WTC11 (cell line): Measurements from ENCODE around the gene HMMR. TPM values are rescaled to one million over a fixed set of nuclear protein-coding genes. Genes with fewer than 3 reads are reported as not detected.
A peak's percentile ranks its signal among the peaks of the same experiment; 100 is the strongest.

Source experiments
- ATAC-seq: fragments of 200-7000 bp; cut with Tn5 transposase; 2 replicates; pipeline ENCODE4 v1.10.0; 2021; ENCODE audit warnings: mild to moderate bottlenecking, moderate library complexity
- CTCF ChIA-PET: fragments of 300-600 bp; sonication (Branson Sonifier 250); formaldehyde crosslinking; loops from one replicate; lab custom pipeline; 2021; ENCODE audit warnings: antibody characterized with exemption; lab: Charles Lee
- POLR2A ChIA-PET: fragments of 350-600 bp; sonication (Branson Sonifier 250); formaldehyde crosslinking; loops from one replicate; lab custom pipeline; 2021; ENCODE audit warnings: antibody characterized with exemption; lab: Charles Lee
- DNase-seq: peaks from one replicate; pipeline ENCODE4 v3.0.0; 2021; ENCODE audit warnings: low spot score
- H3K27ac Mint-ChIP-seq: 2 replicates; pipeline ENCODE4 v1.8.0; 2021; ENCODE audit warnings: mixed read lengths
- H3K27me3 Mint-ChIP-seq: 2 replicates; pipeline ENCODE4 v1.8.0; 2021; ENCODE audit warnings: low read depth, mild to moderate bottlenecking, moderate library complexity, mixed read lengths
- H3K36me3 Mint-ChIP-seq: 2 replicates; pipeline ENCODE4 v1.8.0; 2021; ENCODE audit warnings: mixed read lengths
- H3K4me1 Mint-ChIP-seq: 2 replicates; pipeline ENCODE4 v1.8.0; 2022; ENCODE audit warnings: mixed read lengths
- H3K4me3 Mint-ChIP-seq: 2 replicates; pipeline ENCODE4 v1.8.0; 2021; ENCODE audit warnings: mild to moderate bottlenecking, moderate library complexity, mixed read lengths
- H3K9me3 Mint-ChIP-seq: 2 replicates; pipeline ENCODE4 v1.8.0; 2021; ENCODE audit warnings: mixed read lengths
- ARID4B ChIP-seq: sonication (generic); formaldehyde crosslinking; IDR thresholded peaks from 2 replicates; pipeline ENCODE4 v1.8.0; 2023; ENCODE audit warnings: missing genetic modification reagents, mild to moderate bottlenecking, borderline replicate concordance
- ATF1 ChIP-seq: sonication (generic); formaldehyde crosslinking; IDR thresholded peaks from 2 replicates; pipeline ENCODE4 v1.8.1; 2023; ENCODE audit warnings: mild to moderate bottlenecking, moderate library complexity, missing genetic modification reagents
- CTCF ChIP-seq: fragments of 200-600 bp; IDR thresholded peaks from 2 replicates; pipeline ENCODE4 v1.8.0; 2022; ENCODE audit warnings: antibody characterized with exemption
- E2F1 ChIP-seq: sonication (generic); formaldehyde crosslinking; IDR thresholded peaks from 2 replicates; pipeline ENCODE4 v1.8.0; 2022; ENCODE audit warnings: mild to moderate bottlenecking, missing genetic modification reagents
- EMX1 ChIP-seq: fragments of 250-450 bp; sonication (Bioruptor Pico); IDR thresholded peaks from 2 replicates; pipeline ENCODE4 v1.8.0; 2021; ENCODE audit warnings: mild to moderate bottlenecking
- ERG ChIP-seq: fragments of 250-450 bp; sonication (Bioruptor Pico); IDR thresholded peaks from 2 replicates; pipeline ENCODE4 v1.8.0; 2021; ENCODE audit warnings: mild to moderate bottlenecking
- MLX ChIP-seq: sonication (generic); formaldehyde crosslinking; IDR thresholded peaks from 2 replicates; pipeline ENCODE4 v1.8.1; 2023; ENCODE audit warnings: mild to moderate bottlenecking, missing genetic modification reagents, moderate library complexity
- NFYB ChIP-seq: sonication (generic); formaldehyde crosslinking; conservative IDR thresholded peaks from 2 replicates; pipeline ENCODE4 v1.8.0; 2022; ENCODE audit warnings: low read depth, missing genetic modification reagents
- PREB ChIP-seq: sonication (generic); formaldehyde crosslinking; IDR thresholded peaks from 2 replicates; pipeline ENCODE4 v1.8.1; 2022; ENCODE audit warnings: mild to moderate bottlenecking, missing genetic modification reagents, moderate library complexity, borderline replicate concordance
- PRRX2 ChIP-seq: fragments of 250-450 bp; sonication (Bioruptor Pico); IDR thresholded peaks from 2 replicates; pipeline ENCODE4 v1.8.0; 2021; ENCODE audit warnings: mild to moderate bottlenecking
- SMAD3 ChIP-seq: sonication (generic); formaldehyde crosslinking; IDR thresholded peaks from 2 replicates; pipeline ENCODE4 v1.8.0; 2022; ENCODE audit warnings: missing genetic modification reagents, mild to moderate bottlenecking, borderline replicate concordance
- SOX15 ChIP-seq: fragments of 250-450 bp; sonication (Bioruptor Pico); IDR thresholded peaks from 2 replicates; pipeline ENCODE4 v1.9.0; 2021; ENCODE audit warnings: mild to moderate bottlenecking
- TEAD1 ChIP-seq: sonication (generic); formaldehyde crosslinking; IDR thresholded peaks from 2 replicates; pipeline ENCODE4 v1.8.0; 2022; ENCODE audit warnings: mild to moderate bottlenecking, missing genetic modification reagents
- ZBTB43 ChIP-seq: sonication (generic); formaldehyde crosslinking; IDR thresholded peaks from 2 replicates; pipeline ENCODE4 v1.8.1; 2023; ENCODE audit warnings: mild to moderate bottlenecking, missing genetic modification reagents
- ZNF121 ChIP-seq: sonication (generic); formaldehyde crosslinking; IDR thresholded peaks from 2 replicates; pipeline ENCODE4 v1.8.0; 2023; ENCODE audit warnings: missing genetic modification reagents
- ZNF219 ChIP-seq: sonication (generic); formaldehyde crosslinking; IDR thresholded peaks from 2 replicates; pipeline ENCODE4 v1.8.0; 2023; ENCODE audit warnings: missing genetic modification reagents, mild to moderate bottlenecking, borderline replicate concordance
- ZNF281 ChIP-seq: sonication (generic); formaldehyde crosslinking; IDR thresholded peaks from 2 replicates; pipeline ENCODE4 v1.8.0; 2023; ENCODE audit warnings: mild to moderate bottlenecking, missing genetic modification reagents
- ZNF423 ChIP-seq: fragments of 250-450 bp; sonication (Bioruptor Pico); IDR thresholded peaks from 2 replicates; pipeline ENCODE4 v2.1.2; 2022; ENCODE audit warnings: mild to moderate bottlenecking, moderate library complexity
- total RNA-seq: library from RNA; stranded (reverse); gene quantifications from 3 replicates; pipeline ENCODE4 v1.2.3, GENCODE V29; 2021

The HMMR gene
- total RNA-seq, 1 experiment from 2014 or later: 78.5 TPM

- no peak for TF ChIP-seq ERG
- no peak for TF ChIP-seq ZNF281
- TF ChIP-seq EMX1: no peak
- no peak for TF ChIP-seq ATF1 (CRISPR knock-in tag)
Observed at GRCh38 chr5:163508753-163509152, 48.3 kb downstream of the HMMR start (continued).

GRCh38 chr5:163509291-163509951 is 49.0 kb downstream of the HMMR start:
- peak overlapping the region; percentile 52 for H3K4me3 Mint-ChIP-seq
- no peaks in the 10 kb centered on the region for H3K9me3 Mint-ChIP-seq
- no peaks in the 10 kb centered on the region for H3K27me3 Mint-ChIP-seq
- no peak for TF ChIP-seq MLX (CRISPR knock-in tag)
- no peak for TF ChIP-seq PRRX2 (CRISPR knock-in tag)
- no peak for TF ChIP-seq EMX1
- TF ChIP-seq SOX15 (CRISPR knock-in tag): no peak
- no peak for TF ChIP-seq NFYB (CRISPR knock-in tag)
- TF ChIP-seq PREB (CRISPR knock-in tag): no peak
- no peak for TF ChIP-seq SMAD3 (CRISPR knock-in tag)
- peaks cover 52% of the 10 kb centered on the region for H3K4me1 Mint-ChIP-seq
- ATAC-seq (no peak), DNase-seq (no peak)
- H3K27ac Mint-ChIP-seq: peak overlapping the region; percentile 81
- ChIA-PET CTCF (no interaction called here), POLR2A (no interaction called here)
- peaks cover 31% of the 10 kb centered on the region for H3K36me3 Mint-ChIP-seq

- ChIA-PET POLR2A (no interaction called here), CTCF (no interaction called here)
- Mint-ChIP-seq H3K9me3 (no peaks in the 10 kb centered on the region), H3K4me3 (no peak overlapping the region), H3K4me1 (peaks cover 37% of the 10 kb centered on the region), H3K27me3 (no peaks in the 10 kb centered on the region), H3K27ac (peak overlapping the region; percentile 27; the same call in 1 of the 2 replicates), H3K36me3 (peaks cover 52% of the 10 kb centered on the region)
- ATAC-seq (no peak), DNase-seq (no peak)
- TF ChIP-seq TEAD1 (CRISPR knock-in tag) (no peak), ZNF423 (CRISPR knock-in tag) (no peak), ARID4B (no peak), ZNF121 (CRISPR knock-in tag) (no peak), CTCF (no peak), ZBTB43 (no peak), ZNF219 (CRISPR knock-in tag) (no peak), E2F1 (CRISPR knock-in tag) (no peak)
Observed at GRCh38 chr5:163512526-163512925, 52.1 kb downstream of the HMMR start.
